ENCODE measurements around the gene ATP11A. TPM values are rescaled to one million over a fixed set of nuclear protein-coding genes. Genes with fewer than 3 reads are reported as not detected.

Gene ATP11A
- total and polyA plus RNA-seq, 2 donors (not counting 3 experiments of a cell fraction or from before 2014, with no cell fraction given) = 16.5 to 88.1 TPM

DNA sequence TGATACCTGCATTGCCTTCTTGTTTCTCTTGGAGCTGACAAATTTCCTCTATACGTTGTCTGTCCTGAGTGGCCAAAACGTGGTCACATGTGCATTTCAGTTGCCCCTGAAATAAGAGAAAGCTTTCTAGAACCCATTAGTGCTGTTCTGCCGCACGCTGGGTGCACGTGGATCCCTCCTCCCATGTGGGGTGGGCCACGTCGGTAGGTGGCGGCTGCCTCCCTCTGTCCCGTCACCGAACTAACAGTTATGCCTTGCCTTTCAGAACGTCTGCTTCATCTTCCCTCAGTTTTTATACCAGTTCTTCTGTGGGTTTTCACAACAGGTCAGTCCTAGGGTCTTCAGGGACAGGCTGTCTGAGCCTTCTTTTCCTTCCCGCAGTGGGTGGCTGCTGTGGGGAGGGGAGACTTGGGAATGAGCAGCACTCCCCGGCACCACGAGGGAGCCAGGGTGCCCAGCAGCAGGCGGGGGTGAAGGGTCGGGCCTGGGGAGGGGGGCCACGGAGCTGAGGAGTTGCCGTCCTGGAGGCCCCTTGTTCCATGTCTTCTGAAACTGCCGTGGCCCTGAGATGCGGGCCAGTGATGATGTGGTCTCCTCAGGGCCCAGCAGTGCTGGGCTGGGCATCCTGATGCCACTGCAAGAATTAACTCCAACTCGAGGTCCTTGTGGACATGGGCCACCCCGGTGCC is 169.4 kb downstream of the ATP11A start:
- H3K79me2 ChIP-seq (ENCODE audit: control insufficient read depth, insufficient read depth, low read length) = no peaks in the 10 kb centered on the region
- H3K9me1 ChIP-seq (replicated peaks; ENCODE audit: control insufficient read depth, extremely low read depth, insufficient read depth, low read length) = no peaks in the 10 kb centered on the region
- H3K4me3 ChIP-seq (replicated peaks in 1 of 3; ENCODE audit: insufficient read depth in 1 of 3, low read depth in 1 of 3, low read length in 3 of 3) = no peak overlapping the region
- FAIRE-seq (no peak), DNase-seq (ENCODE audit: low read depth, low spot score) (no peak)
- BruUV-seq (replicated peaks) = no TSS peak
- dilution Hi-C loops (cut with MboI; ENCODE audit: extremely low pct_ligation_motif_present, low sequenced_read_pairs) = no loop called here
- peaks cover 9 to 21% of the 10 kb centered on the region in 2 experiments for H3K36me3 ChIP-seq (ENCODE audit: control insufficient read depth in 2 of 2, extremely low read depth in 1 of 2, insufficient read depth in 2 of 2, low read length in 2 of 2)
- no peaks in the 10 kb centered on the region for H3K27me3 ChIP-seq (ENCODE audit: control insufficient read depth in 2 of 2, insufficient read depth in 2 of 2, low read length in 2 of 2)
- H3K9ac ChIP-seq (replicated peaks; ENCODE audit: extremely low read depth, insufficient read depth, low read length) = no peak overlapping the region
- no peak overlapping the region for H2AFZ ChIP-seq (ENCODE audit: low read depth, low read length)
- peaks cover 11% of the 10 kb centered on the region for H3K4me1 ChIP-seq (ENCODE audit: control insufficient read depth, extremely low read depth, insufficient read depth, low read length)
- ChIA-PET POLR2A (no interaction called here), CTCF (interaction anchor here (0.8 to 1.7 kb wide), 3 partner anchors 11 to 40 kb away, joined by 3 to 11 read pairs (median 3); no protein-coding TSS in a partner anchor)
- peak overlapping the region; percentile 14 for H3K27ac ChIP-seq (ENCODE audit: insufficient read depth, low read depth, low read length)
- intact Hi-C loops (cut with micrococcal nuclease) = no loop called here
- no peaks in the 10 kb centered on the region for H3K9me3 ChIP-seq (replicated peaks; ENCODE audit: control insufficient read depth, insufficient read depth, low read length)
- H3K4me2 ChIP-seq (ENCODE audit: insufficient read depth, low read length) = no peak overlapping the region
- no peaks in the 10 kb centered on the region for H4K20me1 ChIP-seq (replicated peaks; ENCODE audit: control insufficient read depth, extremely low read depth, insufficient read depth, low read length)
- TF ChIP-seq MYC (IDR thresholded peaks at IDR 0.05; ENCODE audit: low read depth, low read length) = no peak
- TF ChIP-seq, protein P1, sequence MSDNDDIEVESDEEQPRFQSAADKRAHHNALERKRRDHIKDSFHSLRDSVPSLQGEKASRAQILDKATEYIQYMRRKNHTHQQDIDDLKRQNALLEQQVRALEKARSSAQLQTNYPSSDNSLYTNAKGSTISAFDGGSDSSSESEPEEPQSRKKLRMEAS (IDR thresholded peaks at IDR 0.05; ENCODE audit: insufficient read depth, insufficient read length) = no peak
- TF ChIP-seq POLR2AphosphoS5 (IDR thresholded peaks at IDR 0.05; ENCODE audit: insufficient read depth, low read depth, low read length) = no peak
- no peak for TF ChIP-seq FOS (IDR thresholded peaks at IDR 0.05; ENCODE audit: borderline replicate concordance, insufficient read depth, low read length)
- no peak for TF ChIP-seq GATA2 (IDR thresholded peaks at IDR 0.05; ENCODE audit: insufficient read depth, insufficient read length, low read depth, low read length)
- TF ChIP-seq, protein P2, sequence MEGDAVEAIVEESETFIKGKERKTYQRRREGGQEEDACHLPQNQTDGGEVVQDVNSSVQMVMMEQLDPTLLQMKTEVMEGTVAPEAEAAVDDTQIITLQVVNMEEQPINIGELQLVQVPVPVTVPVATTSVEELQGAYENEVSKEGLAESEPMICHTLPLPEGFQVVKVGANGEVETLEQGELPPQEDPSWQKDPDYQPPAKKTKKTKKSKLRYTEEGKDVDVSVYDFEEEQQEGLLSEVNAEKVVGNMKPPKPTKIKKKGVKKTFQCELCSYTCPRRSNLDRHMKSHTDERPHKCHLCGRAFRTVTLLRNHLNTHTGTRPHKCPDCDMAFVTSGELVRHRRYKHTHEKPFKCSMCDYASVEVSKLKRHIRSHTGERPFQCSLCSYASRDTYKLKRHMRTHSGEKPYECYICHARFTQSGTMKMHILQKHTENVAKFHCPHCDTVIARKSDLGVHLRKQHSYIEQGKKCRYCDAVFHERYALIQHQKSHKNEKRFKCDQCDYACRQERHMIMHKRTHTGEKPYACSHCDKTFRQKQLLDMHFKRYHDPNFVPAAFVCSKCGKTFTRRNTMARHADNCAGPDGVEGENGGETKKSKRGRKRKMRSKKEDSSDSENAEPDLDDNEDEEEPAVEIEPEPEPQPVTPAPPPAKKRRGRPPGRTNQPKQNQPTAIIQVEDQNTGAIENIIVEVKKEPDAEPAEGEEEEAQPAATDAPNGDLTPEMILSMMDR (IDR thresholded peaks at IDR 0.05; ENCODE audit: extremely low read depth in 1 of 2, insufficient read depth in 1 of 2, low read depth in 1 of 2, low read length in 2 of 2) = no peak
- TF ChIP-seq EZH2 (IDR thresholded peaks at IDR 0.05; ENCODE audit: borderline replicate concordance, low read depth, low read length, severe bottlenecking) = no peak

Measured in endothelial cell of umbilical vein (primary cell).